GM10248 (cell line): ENCODE data around the gene C8G.

Experiments
- CTCF ChIA-PET: fragments of 300-600 bp; sonication (Branson Sonifier 250); formaldehyde crosslinking; extraction: SDS; loops from one replicate; lab custom pipeline; 2021; ENCODE audit warnings: antibody characterized with exemption; lab: Yijun Ruan, JAX
- POLR2A ChIA-PET: fragments of 350-650 bp; sonication (Branson Sonifier 250); formaldehyde crosslinking; extraction: SDS; loops from one replicate; lab custom pipeline; 2020; ENCODE audit warnings: antibody characterized with exemption; lab: Yijun Ruan, JAX
- DNase-seq: peaks from one replicate; pipeline ENCODE4 v3.0.0; 2012; ENCODE audit errors: extremely low spot score
- TF ChIP-seq, protein P1 (sequence below): IDR thresholded peaks from 2 replicates; pipeline ENCODE4 v1.5.1; 2012; ENCODE audit warnings: mild to moderate bottlenecking, low read depth; ENCODE audit errors: extremely low read depth, missing control alignments, control extremely low read depth

The C8G gene

DNA sequence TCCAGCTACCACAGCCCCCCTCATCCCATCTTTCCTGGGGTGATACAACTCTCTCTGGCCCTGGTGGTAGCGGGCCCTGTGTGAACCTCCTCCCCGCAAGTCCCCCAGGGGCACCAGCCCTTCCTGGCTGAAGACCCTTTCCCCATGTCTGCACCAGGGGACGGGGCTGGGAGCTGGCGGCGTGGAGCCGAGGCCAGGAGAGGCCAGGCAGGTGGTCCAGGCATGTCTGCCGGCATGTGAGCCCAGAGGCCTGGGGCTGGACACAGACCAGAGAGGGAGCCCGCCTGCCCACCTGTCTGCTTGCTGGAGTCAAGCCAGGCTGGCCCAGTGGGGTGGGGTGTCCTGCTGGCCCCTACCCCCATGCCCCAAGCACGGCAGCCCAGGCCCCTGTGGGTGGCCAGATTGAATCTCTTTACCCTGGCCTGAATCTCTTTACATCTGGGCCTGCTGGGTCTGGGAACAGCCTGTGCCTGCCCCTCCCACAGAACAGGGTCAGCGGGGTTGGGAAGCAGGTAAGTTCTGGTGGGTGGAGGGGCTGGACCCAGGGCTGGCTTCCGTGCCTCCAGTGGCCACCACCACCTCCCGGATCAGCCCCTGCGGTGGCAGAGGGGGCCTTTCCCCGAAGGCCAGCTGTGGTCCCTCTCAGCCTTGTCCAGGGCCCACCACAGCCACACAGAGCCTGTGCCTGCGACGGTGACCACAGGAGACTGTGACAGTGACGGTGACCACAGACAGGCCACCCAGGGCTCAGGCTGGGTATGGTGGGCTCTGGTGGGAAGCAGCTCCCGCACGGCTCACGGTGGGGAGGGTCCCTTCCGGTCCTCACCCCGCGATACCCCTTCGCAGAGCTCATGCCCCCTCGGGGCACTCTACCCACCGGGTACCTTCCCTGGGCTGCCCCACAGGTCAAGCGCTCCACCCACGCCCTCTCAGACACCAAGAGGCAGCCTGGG is 14.1 kb downstream of the C8G start:
- no peak for DNase-seq
- POLR2A ChIA-PET = no interaction called here
- CTCF ChIA-PET = interaction anchor here (0.9 to 1.5 kb wide), 6 partner anchors 11 to 117 kb away, joined by 3 to 5 read pairs (median 4); partner anchors contain the start of gene AJM1
- TF ChIP-seq, protein P1, sequence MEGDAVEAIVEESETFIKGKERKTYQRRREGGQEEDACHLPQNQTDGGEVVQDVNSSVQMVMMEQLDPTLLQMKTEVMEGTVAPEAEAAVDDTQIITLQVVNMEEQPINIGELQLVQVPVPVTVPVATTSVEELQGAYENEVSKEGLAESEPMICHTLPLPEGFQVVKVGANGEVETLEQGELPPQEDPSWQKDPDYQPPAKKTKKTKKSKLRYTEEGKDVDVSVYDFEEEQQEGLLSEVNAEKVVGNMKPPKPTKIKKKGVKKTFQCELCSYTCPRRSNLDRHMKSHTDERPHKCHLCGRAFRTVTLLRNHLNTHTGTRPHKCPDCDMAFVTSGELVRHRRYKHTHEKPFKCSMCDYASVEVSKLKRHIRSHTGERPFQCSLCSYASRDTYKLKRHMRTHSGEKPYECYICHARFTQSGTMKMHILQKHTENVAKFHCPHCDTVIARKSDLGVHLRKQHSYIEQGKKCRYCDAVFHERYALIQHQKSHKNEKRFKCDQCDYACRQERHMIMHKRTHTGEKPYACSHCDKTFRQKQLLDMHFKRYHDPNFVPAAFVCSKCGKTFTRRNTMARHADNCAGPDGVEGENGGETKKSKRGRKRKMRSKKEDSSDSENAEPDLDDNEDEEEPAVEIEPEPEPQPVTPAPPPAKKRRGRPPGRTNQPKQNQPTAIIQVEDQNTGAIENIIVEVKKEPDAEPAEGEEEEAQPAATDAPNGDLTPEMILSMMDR = no peak

DNA sequence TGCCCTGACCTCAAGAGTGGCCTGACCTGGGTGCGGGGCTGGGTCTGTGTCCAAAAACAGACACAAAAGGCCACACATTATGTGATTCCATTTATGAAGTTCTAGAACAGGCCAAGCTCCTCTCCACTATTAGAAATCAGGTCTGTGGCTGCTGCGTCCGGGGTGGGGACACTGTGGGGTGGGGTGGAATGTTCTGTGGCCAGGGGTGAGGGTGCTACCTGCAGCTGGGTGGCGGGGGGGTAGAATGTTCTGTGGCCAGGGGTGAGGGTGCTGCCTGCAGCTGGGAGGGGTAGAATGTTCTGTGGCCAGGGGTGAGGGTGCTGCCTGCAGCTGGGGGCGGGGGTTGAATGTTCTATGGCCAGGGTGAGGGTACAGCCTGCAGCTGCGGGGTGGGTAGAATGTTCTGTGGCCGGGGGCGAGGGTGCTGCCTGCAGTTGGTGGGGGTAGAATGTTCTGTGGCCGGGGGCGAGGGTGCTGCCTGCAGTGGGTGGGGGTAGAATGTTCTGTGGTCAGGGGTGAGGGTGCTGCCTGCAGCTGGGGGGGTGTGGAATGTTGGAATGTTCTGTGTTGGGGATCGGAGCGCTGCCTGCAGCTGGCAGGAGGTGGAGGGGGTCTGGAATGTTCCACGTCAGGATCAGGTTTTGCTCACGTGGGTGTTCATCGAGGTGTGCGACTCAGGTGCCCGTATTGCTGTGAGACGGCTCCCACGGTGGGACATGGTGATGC is 15.3 kb downstream of the C8G start:
- POLR2A ChIA-PET = no interaction called here
- CTCF ChIA-PET = interaction anchor here (1.2 to 1.7 kb wide), 5 partner anchors 10 to 69 kb away, joined by 4 to 5 read pairs (median 4); no protein-coding TSS in a partner anchor
- DNase-seq = no peak
- TF ChIP-seq, protein P1 = no peak

DNA sequence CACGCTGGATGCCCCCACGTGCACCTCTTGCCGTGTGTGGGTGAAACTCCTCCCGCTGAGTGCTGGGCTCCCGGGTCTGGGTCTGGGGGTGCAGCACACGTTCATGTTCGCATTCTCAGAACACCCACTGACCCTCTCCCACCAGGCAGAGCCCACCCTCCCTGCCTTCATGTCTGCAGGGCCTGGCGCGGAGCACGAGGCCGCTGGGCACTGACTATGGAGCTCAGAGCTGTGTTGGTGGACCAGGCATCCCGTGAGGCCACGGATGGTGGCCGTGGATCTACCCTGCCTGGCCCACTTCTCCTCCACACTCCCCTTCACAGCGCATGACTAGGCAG is 15.9 kb downstream of the C8G start:
- POLR2A ChIA-PET = no interaction called here
- TF ChIP-seq, protein P1 = no peak
- DNase-seq = no peak
- CTCF ChIA-PET = interaction anchor here (1.2 to 1.7 kb wide), 2 partner anchors 9 to 13 kb away, joined by 4 read pairs; no protein-coding TSS in a partner anchor

DNA sequence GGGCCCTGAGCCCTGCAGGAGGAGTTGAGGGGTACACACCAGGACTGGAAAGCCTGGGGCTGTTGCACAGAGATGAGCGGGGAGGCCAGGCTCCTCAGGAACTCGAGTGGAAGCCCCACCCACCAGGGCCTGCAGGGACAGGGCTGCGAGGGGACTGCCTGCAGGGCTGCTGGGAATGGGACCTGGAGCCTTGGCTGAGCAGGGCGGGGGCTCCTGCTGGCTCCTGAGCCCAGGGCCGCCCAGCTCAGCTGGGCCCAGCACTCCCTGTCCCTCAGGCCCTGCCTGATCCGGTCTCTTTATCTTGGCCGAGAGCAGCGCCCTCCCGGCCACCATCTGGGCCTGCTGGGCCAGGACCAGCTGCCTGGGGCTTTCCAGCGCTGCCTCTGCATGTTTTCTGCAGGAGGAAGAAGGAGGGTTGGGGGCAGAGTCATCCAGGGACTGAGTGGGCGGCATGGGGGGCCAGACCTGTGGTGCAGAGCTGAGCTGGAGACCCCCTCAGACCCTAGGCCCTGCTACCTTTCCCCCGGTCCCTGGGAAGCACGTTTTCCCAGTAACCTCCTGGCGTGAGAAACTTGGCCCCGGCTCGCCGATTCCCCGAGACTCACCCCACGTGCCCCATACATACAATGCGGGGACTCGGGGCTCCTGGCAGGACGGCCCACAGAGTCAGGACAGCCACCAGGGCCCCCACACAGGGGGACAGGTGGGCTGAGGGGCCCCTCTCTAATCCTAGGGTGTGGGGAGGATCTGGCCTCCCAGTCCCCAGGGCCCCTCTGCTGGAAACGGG is 16.4 kb downstream of the C8G start:
- TF ChIP-seq, protein P1 = no peak
- CTCF ChIA-PET = interaction anchor here (1.2 to 1.7 kb wide), 2 partner anchors 9 to 13 kb away, joined by 4 read pairs; no protein-coding TSS in a partner anchor
- no peak for DNase-seq
- POLR2A ChIA-PET = no interaction called here

DNA sequence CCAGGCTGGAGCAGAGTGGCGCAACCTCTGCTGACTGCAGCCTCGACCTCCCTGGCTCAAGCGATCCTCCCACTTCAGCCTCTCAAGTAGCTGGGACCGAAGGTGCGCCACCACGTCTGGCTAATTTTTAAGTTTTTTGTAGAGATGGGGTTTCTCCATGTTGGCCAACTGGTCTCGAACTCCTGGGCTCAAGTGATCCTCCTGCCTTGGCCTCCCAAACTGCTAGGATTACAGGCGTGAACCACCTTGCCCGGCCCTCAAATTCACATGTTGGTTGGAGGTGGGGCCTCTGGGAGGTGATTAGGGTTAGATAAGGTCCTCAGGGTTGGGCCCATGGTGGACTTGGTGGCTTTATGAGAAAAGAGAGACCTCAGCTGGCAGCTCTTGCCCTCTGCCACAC is 17.1 kb downstream of the C8G start:
- CTCF ChIA-PET = interaction anchor here (1.6 kb wide), 1 partner anchor 18 kb away, joined by 4 read pairs; the partner anchor contains the start of genes C8G and FBXW5
- POLR2A ChIA-PET = no interaction called here
- TF ChIP-seq, protein P1 = no peak
- no peak for DNase-seq
